ENCODE results near the gene AFG3L2.

Gene AFG3L2

GRCh38 chr18:12373771-12374116 is 3.3 kb downstream of the AFG3L2 start:
- no peak for TF ChIP-seq CTCF (IDR thresholded peaks at IDR 0.05; ENCODE audit: low read length, missing control alignments)
- DNase-seq (ENCODE audit: low read depth) = no peak
- no peak overlapping the region for H3K4me3 ChIP-seq (replicated peaks; ENCODE audit: low read depth, low read length)

DNA sequence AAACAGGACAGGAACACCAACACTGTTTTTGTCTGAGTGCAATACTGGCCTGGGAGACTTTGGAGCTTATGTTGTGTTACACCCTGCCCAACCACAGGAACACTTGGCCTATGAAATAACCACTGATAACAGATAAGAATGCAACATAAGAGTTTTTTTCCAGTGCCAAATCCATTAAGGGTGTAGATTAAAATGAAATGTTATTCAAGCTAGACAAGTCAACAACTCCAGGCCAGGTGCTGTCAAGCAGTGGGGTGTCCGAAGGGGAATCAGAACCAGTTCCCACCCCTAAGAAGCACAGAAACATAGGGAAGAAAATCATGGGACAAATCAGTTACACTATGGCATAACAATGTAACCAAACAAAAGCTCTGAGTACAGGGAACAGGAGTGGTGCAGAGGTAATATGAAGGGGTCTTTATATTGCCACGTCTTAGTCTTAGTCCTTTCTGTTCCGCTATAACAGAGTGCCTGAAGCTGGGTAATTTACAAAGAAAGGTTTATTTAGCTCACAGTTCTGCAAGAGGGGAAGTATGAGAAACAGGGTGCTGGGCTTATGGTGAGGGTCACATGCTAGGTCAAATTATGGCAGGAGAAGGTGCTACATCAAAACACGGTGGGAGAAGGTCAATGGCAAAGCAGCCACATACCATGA is 3.8 kb downstream of the AFG3L2 start:
- TF ChIP-seq CTCF (IDR thresholded peaks at IDR 0.05; ENCODE audit: low read length, missing control alignments) = no peak
- H3K4me3 ChIP-seq (replicated peaks; ENCODE audit: low read depth, low read length) = no peak overlapping the region
- peak; percentile 34 for DNase-seq (ENCODE audit: low read depth)

GRCh38 chr18:12372406-12372805 is 4.6 kb downstream of the AFG3L2 start:
- DNase-seq (ENCODE audit: low read depth) = no peak
- H3K4me3 ChIP-seq (replicated peaks; ENCODE audit: low read depth, low read length) = no peak overlapping the region
- no peak for TF ChIP-seq CTCF (IDR thresholded peaks at IDR 0.05; ENCODE audit: low read length, missing control alignments)

DNA sequence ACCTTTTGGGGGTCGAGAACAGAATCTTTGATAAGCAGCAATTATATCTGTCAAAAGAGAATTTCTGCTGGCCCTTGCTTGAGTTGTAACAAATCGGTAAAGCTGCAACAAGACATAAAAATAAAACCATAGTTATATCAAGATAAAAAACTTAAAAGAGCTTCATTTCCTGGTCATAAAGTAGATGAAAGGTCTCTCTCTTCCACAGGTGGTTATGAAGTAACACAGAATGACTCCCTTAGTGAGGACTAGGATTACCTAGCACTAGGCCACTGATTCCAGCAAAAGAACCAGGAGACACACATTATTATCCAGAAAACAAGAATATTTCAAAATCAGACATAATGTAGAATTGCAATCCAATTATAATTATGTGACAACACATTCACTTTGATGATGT is 5.4 kb downstream of the AFG3L2 start:
- no peak for TF ChIP-seq CTCF (IDR thresholded peaks at IDR 0.05; ENCODE audit: low read length, missing control alignments)
- DNase-seq (ENCODE audit: low read depth) = no peak
- H3K4me3 ChIP-seq (replicated peaks; ENCODE audit: low read depth, low read length) = no peak overlapping the region

- no peak for TF ChIP-seq CTCF (IDR thresholded peaks at IDR 0.05; ENCODE audit: low read length, missing control alignments)
- DNase-seq (ENCODE audit: low read depth) = no peak
- no peak overlapping the region for H3K4me3 ChIP-seq (replicated peaks; ENCODE audit: low read depth, low read length)
Measured at GRCh38 chr18:12369211-12369610, 7.8 kb downstream of the AFG3L2 start.

DNA sequence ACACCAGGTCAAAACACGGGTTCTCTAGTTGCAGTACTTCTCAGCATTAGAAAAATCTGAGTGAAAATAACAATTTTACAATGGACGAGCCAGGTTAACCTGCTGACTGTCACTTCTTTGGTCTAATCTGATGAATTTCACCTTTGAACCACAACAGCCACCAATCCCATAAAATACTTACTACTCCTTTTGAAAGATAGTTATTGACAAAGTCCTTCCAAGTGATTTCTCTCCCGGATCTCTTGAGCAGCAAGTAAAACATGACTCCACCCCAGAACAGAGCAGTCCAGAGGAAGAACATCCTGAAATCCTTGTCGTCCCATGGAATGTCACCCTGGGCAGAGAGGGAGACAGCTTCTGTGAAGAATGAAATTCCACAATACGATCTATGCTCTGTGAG is 10.2 kb downstream of the AFG3L2 start:
- no peak for DNase-seq (ENCODE audit: low read depth)
- no peak overlapping the region for H3K4me3 ChIP-seq (replicated peaks; ENCODE audit: low read depth, low read length)
- no peak for TF ChIP-seq CTCF (IDR thresholded peaks at IDR 0.05; ENCODE audit: low read length, missing control alignments)

GRCh38 chr18:12366379-12366778 is 10.6 kb downstream of the AFG3L2 start:
- no peak for TF ChIP-seq CTCF (IDR thresholded peaks at IDR 0.05; ENCODE audit: low read length, missing control alignments)
- H3K4me3 ChIP-seq (replicated peaks; ENCODE audit: low read depth, low read length) = no peak overlapping the region
- no peak for DNase-seq (ENCODE audit: low read depth)

All from fibroblast of pulmonary artery (primary cell).